BJ (cell line): ENCODE results near the gene PTMA. TPM values are rescaled to one million over a fixed set of nuclear protein-coding genes. Genes with fewer than 3 reads are reported as not detected.
"Not testable (repeated sequence)": the region's sequence is repeated elsewhere in the genome, so short reads cannot be mapped to it uniquely, and the experiment has no call there.

ENCODE experiments used
- CTCF ChIA-PET: fragments of 350-600 bp; formaldehyde crosslinking; extraction: SDS; loops from one replicate; lab custom pipeline; 2021; ENCODE audit warnings: antibody characterized with exemption, inconsistent platforms; lab: Yijun Ruan, JAX
- POLR2A ChIA-PET: fragments of 300-600 bp; sonication (Branson Sonifier 250); formaldehyde crosslinking; extraction: SDS; loops from one replicate; lab custom pipeline; 2021; ENCODE audit warnings: antibody characterized with exemption; lab: Charles Lee
- DNase-seq: peaks from one replicate; pipeline ENCODE4 v3.0.0-alpha.2; 2011; ENCODE audit warnings: low read depth
- H3K27me3 ChIP-seq: 2 replicates; pipeline ENCODE4 v1.6.0; 2011; ENCODE audit warnings: low read length; ENCODE audit not compliant: control insufficient read depth, insufficient read depth
- H3K36me3 ChIP-seq: 2 replicates; pipeline ENCODE4 v1.5.1; 2011; ENCODE audit warnings: low read length; ENCODE audit not compliant: control insufficient read depth, insufficient read depth
- H3K4me3 ChIP-seq: 2 replicates; pipeline ENCODE4 v1.5.1; 2011; ENCODE audit warnings: low read depth, mild to moderate bottlenecking, control low read depth, low read length
- CTCF ChIP-seq: IDR thresholded peaks from 2 replicates; pipeline ENCODE4 v1.5.1; 2011; ENCODE audit warnings: low read depth, mild to moderate bottlenecking, control low read depth, inconsistent platforms, low read length, moderate library complexity; ENCODE audit not compliant: insufficient read depth
- polyA plus RNA-seq: library from polyadenylated mRNA; depleted of rRNA; stranded (reverse); fragments of >200 nt; gene quantifications from 2 replicates; pipeline ENCODE4 v1.2.3, GENCODE V29; 2011

Gene PTMA
- polyA plus RNA-seq, 1 experiment = 363 TPM

GRCh38 chr2:231732604-231733003 is 24.3 kb downstream of the PTMA start:
- DNase-seq = no peak
- CTCF ChIA-PET = interaction anchor here (1.2 kb wide), 1 partner anchor 58 kb away, joined by 3 read pairs; no protein-coding TSS in a partner anchor
- Histone ChIP-seq H3K4me3 (no peak overlapping the region), H3K27me3 (no peaks in the 10 kb centered on the region), H3K36me3 (peaks cover 5% of the 10 kb centered on the region)
- TF ChIP-seq CTCF = no peak
- POLR2A ChIA-PET = no interaction called here

- CTCF ChIA-PET = interaction anchor here (0.8 kb wide), 1 partner anchor 30 kb away, joined by 3 read pairs; no protein-coding TSS in a partner anchor
- no peaks in the 10 kb centered on the region for H3K27me3 ChIP-seq
- DNase-seq = no peak
- TF ChIP-seq CTCF = no peak
- POLR2A ChIA-PET = no interaction called here
- H3K4me3 ChIP-seq = no peak overlapping the region
- H3K36me3 ChIP-seq = peaks cover 5% of the 10 kb centered on the region
These were observed 29.4 kb downstream of the PTMA start for GRCh38 chr2:231737761-231738160.

DNA sequence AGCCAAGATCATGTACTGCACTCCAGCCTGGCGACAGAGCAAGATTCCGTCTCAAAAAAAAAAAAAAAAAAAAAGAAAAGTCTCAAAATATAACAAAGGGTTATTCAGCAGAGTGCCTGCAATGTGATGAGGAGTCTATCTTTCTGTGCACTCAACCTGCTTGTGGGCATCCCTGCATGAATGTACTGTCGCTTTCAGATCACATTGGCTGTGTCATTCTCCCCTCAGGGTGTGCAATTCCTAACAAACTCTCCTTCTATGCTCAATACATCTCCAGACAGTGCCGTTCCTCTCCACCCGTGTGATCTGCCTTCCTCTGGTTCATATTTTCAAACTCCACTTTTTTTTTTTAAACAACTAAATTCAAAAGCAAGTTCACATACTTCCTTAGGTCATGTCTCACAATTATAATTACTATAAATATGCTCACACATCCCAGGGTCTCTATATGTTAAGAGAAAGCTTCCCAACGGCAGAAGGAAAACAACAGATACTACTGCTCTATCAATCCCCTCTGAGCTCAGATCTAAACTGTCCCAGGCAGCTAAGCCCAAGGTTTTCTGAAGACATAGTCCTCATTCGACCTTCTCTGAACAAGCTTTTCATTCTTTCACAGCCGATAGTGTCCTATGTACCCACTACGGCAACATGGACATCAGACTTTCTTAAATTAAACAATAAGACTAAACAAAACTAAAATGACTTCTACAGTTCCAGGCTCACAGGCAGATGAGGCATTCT is 35.2 kb downstream of the PTMA start:
- Histone ChIP-seq H3K27me3 (no peaks in the 10 kb centered on the region), H3K4me3 (no peak overlapping the region), H3K36me3 (no peaks in the 10 kb centered on the region)
- TF ChIP-seq CTCF = no peak
- no peak for DNase-seq
- ChIA-PET POLR2A (no interaction called here), CTCF (interaction anchor here (0.6 to 1.0 kb wide), 2 partner anchors 29 to 97 kb away, joined by 3 to 4 read pairs; no protein-coding TSS in a partner anchor)

DNA sequence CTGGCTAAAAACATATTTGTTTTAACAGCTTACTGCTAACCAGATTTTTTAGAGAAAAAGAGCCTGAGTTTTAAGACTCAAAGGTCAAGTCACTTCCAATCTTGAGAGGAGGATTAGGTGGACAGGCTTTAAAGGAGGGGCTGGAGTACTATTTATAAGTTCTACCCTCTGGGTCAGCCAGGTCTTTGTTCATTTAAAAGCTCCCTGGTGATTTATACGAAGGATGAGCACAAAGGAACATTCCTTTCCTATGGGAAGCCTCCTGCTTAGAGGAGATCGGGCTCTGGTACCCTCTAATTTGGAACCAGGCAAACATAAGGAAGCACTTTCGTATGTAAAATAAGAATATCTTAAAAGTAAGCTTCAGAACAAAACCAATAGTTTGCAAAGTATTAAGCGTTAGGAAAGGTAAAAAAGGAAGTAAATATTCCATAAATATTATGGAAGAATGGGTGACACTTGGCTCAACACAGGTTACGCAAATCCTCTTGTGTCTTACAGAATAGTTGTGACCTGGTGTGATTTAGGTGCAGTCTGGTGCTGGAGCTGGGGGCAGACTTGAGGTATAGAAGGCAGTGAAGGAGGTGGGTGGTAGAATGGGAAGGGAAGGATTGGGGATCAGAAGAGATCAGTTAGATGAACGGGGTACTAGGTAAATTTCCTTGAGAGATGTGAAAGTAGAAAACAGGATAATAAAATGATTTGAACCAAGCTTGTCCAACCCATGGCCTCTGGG is 37.1 kb downstream of the PTMA start:
- H3K4me3 ChIP-seq = no peak overlapping the region
- POLR2A ChIA-PET = no interaction called here
- CTCF ChIA-PET = interaction anchor here (0.6 to 1.4 kb wide), 3 partner anchors 12 to 71 kb away, joined by 3 to 4 read pairs (median 4); no protein-coding TSS in a partner anchor
- no peaks in the 10 kb centered on the region for H3K36me3 ChIP-seq
- DNase-seq = no peak
- TF ChIP-seq CTCF = no peak
- H3K27me3 ChIP-seq = no peaks in the 10 kb centered on the region

DNA sequence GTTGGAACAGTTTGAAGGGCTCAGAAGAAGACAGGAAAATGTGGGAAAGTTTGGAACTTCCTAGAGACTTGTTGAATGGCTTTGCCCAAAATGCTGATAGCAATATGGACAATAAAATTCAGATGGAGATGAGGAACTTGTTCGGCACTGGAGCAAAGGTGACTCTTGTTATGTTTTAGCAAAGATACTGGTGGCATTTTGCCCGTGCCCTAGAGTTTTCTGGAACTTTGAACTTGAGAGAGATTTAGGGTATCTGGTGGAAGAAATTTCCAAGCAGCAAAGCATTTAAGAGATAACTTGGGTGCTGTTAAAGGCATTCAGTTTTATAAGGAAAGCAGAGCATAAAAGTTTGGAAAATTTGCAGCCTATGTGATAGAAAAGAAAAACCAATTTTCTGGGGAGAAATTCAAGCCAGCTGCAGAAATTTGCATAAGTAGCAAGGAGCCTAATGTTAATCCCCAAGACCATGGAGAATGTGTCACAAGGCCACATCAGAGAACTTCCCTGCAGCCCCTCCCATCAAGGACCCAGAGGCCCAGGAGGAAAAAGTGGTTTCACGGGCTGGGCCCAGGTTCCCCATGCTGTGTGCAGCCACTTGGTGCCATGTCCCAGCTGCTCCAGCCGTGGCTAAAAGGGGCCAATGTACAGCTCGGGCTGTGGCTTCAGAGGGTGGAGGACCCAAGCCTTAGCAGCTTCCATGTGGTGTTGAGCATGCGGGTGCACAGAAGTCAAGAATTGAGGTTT is 40.0 kb downstream of the PTMA start:
- DNase-seq, CTCF ChIA-PET, H3K36me3 ChIP-seq, POLR2A ChIA-PET, H3K27me3 ChIP-seq, H3K4me3 ChIP-seq: not testable (repeated sequence)

- H3K4me3 ChIP-seq, H3K27me3 ChIP-seq, POLR2A ChIA-PET, DNase-seq, H3K36me3 ChIP-seq, CTCF ChIA-PET: not testable (repeated sequence)
These were observed 40.7 kb downstream of the PTMA start for GRCh38 chr2:231749016-231749415.
